GM21528 (cell line): Measurements from ENCODE around the gene ARAP2.

ENCODE experiments used
- ATAC-seq: cut with Tn5 transposase; IDR thresholded peaks from one replicate; pipeline ENCODE4 v1.9.1; 2021; ENCODE audit warnings: mild to moderate bottlenecking, moderate library complexity; ENCODE audit not compliant: unreplicated experiment, low FRiP score

The ARAP2 gene

GRCh38 chr4:36267486-36268268 is 23.4 kb upstream of the ARAP2 start:
- no peak for ATAC-seq

GRCh38 chr4:36264207-36264826 is 20.0 kb upstream of the ARAP2 start:
- no peak for ATAC-seq

- no peak for ATAC-seq
Observed at GRCh38 chr4:36260731-36261130, 16.4 kb upstream of the ARAP2 start.

- ATAC-seq, result peak; percentile 58
Observed at GRCh38 chr4:36256398-36256891, 12.1 kb upstream of the ARAP2 start.

GRCh38 chr4:36255577-36255976 is 11.3 kb upstream of the ARAP2 start:
- peak; percentile 82 for ATAC-seq

- ATAC-seq, result no peak
Observed at GRCh38 chr4:36254371-36254770, 10.1 kb upstream of the ARAP2 start.

GRCh38 chr4:36251983-36252382 is 7.7 kb upstream of the ARAP2 start:
- ATAC-seq, result no peak

GRCh38 chr4:36249610-36250009 is 5.3 kb upstream of the ARAP2 start:
- ATAC-seq, result no peak

GRCh38 chr4:36243355-36244256 is 708 bp downstream of the ARAP2 start:
- ATAC-seq, result peak; percentile 31

- ATAC-seq, result no peak
Observed at GRCh38 chr4:36242629-36243354, 1.5 kb downstream of the ARAP2 start.

- ATAC-seq, result peak; percentile 57
Observed at GRCh38 chr4:36241771-36242170, 2.5 kb downstream of the ARAP2 start.

- no peak for ATAC-seq
Observed at GRCh38 chr4:36237366-36238313, 6.7 kb downstream of the ARAP2 start.

GRCh38 chr4:36236159-36236558 is 8.2 kb downstream of the ARAP2 start:
- ATAC-seq, result no peak

- ATAC-seq, result no peak
Observed at GRCh38 chr4:36235306-36235705, 9.0 kb downstream of the ARAP2 start.

- ATAC-seq, result no peak
Observed at GRCh38 chr4:36233567-36234266, 10.6 kb downstream of the ARAP2 start.

- no peak for ATAC-seq
Observed at GRCh38 chr4:36230534-36230933, 13.8 kb downstream of the ARAP2 start.

- ATAC-seq, result no peak
Observed at GRCh38 chr4:36227913-36228312, 16.4 kb downstream of the ARAP2 start.

- no peak for ATAC-seq
Observed at GRCh38 chr4:36226430-36227227, 17.7 kb downstream of the ARAP2 start.
